Ishikawa (cell line): ENCODE results near the gene DNAJB12.

Experiments
- EP300 ChIP-seq: IDR thresholded peaks from 2 replicates; pipeline ENCODE4 v1.6.1; 2012; ENCODE audit warnings: borderline replicate concordance
- TF ChIP-seq, protein P1 (sequence below): IDR thresholded peaks from 2 replicates; pipeline ENCODE4 v1.6.1; 2012; ENCODE audit warnings: low read depth, mild to moderate bottlenecking

- TF ChIP-seq, protein P1, sequence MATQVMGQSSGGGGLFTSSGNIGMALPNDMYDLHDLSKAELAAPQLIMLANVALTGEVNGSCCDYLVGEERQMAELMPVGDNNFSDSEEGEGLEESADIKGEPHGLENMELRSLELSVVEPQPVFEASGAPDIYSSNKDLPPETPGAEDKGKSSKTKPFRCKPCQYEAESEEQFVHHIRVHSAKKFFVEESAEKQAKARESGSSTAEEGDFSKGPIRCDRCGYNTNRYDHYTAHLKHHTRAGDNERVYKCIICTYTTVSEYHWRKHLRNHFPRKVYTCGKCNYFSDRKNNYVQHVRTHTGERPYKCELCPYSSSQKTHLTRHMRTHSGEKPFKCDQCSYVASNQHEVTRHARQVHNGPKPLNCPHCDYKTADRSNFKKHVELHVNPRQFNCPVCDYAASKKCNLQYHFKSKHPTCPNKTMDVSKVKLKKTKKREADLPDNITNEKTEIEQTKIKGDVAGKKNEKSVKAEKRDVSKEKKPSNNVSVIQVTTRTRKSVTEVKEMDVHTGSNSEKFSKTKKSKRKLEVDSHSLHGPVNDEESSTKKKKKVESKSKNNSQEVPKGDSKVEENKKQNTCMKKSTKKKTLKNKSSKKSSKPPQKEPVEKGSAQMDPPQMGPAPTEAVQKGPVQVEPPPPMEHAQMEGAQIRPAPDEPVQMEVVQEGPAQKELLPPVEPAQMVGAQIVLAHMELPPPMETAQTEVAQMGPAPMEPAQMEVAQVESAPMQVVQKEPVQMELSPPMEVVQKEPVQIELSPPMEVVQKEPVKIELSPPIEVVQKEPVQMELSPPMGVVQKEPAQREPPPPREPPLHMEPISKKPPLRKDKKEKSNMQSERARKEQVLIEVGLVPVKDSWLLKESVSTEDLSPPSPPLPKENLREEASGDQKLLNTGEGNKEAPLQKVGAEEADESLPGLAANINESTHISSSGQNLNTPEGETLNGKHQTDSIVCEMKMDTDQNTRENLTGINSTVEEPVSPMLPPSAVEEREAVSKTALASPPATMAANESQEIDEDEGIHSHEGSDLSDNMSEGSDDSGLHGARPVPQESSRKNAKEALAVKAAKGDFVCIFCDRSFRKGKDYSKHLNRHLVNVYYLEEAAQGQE, result no peak
- no peak for TF ChIP-seq EP300
These were observed 9.6 kb upstream of the DNAJB12 start for GRCh38 chr10:72364239-72364777.
